Measurements from ENCODE around the gene NPR3. TPM values are rescaled to one million over a fixed set of nuclear protein-coding genes. Genes with fewer than 3 reads are reported as not detected.

Gene NPR3
- polyA plus RNA-seq, 1 donor (not counting 4 experiments of a cell fraction or from before 2014, with no cell fraction given), result 0.12 TPM

GRCh38 chr5:32703957-32704356, 7.2 kb upstream of the NPR3 start:
- no peaks in the 10 kb centered on the region for H4K20me1 ChIP-seq (ENCODE audit: control insufficient read depth, extremely low read depth, insufficient read depth, low read length)
- H3K36me3 ChIP-seq (ENCODE audit: control insufficient read depth in 2 of 2, extremely low read depth in 1 of 2, insufficient read depth in 2 of 2, low read length in 2 of 2), result no peaks in the 10 kb centered on the region
- TF ChIP-seq EZH2 (IDR thresholded peaks at IDR 0.05; ENCODE audit: low read length), result no peak
- TF ChIP-seq, protein P1, sequence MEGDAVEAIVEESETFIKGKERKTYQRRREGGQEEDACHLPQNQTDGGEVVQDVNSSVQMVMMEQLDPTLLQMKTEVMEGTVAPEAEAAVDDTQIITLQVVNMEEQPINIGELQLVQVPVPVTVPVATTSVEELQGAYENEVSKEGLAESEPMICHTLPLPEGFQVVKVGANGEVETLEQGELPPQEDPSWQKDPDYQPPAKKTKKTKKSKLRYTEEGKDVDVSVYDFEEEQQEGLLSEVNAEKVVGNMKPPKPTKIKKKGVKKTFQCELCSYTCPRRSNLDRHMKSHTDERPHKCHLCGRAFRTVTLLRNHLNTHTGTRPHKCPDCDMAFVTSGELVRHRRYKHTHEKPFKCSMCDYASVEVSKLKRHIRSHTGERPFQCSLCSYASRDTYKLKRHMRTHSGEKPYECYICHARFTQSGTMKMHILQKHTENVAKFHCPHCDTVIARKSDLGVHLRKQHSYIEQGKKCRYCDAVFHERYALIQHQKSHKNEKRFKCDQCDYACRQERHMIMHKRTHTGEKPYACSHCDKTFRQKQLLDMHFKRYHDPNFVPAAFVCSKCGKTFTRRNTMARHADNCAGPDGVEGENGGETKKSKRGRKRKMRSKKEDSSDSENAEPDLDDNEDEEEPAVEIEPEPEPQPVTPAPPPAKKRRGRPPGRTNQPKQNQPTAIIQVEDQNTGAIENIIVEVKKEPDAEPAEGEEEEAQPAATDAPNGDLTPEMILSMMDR (optimal IDR thresholded peaks at IDR 0.05 in 1 of 3, IDR thresholded peaks at IDR 0.05 in 1 of 3, conservative IDR thresholded peaks at IDR 0.05 in 1 of 3; ENCODE audit: extremely low read depth in 1 of 3, insufficient read depth in 2 of 3, low read length in 3 of 3), result no peak
- dilution Hi-C loops (cut with MboI; ENCODE audit: extremely low pct_ligation_motif_present, low sequenced_read_pairs), result no loop called here
- H3K9ac ChIP-seq (ENCODE audit: control insufficient read depth, extremely low read depth, insufficient read depth, low read length), result no peak overlapping the region
- no peaks in the 10 kb centered on the region for H3K4me1 ChIP-seq (ENCODE audit: control insufficient read depth, extremely low read depth, insufficient read depth, low read length)
- H3K9me3 ChIP-seq (ENCODE audit: control insufficient read depth, low read depth, low read length), result no peaks in the 10 kb centered on the region
- no peak overlapping the region for H3K4me2 ChIP-seq (ENCODE audit: control insufficient read depth, extremely low read depth, insufficient read depth, low read depth, low read length)
- no peaks in the 10 kb centered on the region for H3K27me3 ChIP-seq (ENCODE audit: control insufficient read depth, extremely low read depth, insufficient read depth, low read length)
- DNase-seq (ENCODE audit: low read depth, low spot score) (no peak), FAIRE-seq (no peak)
- H3K4me3 ChIP-seq (ENCODE audit: control insufficient read depth in 2 of 3, extremely low read depth in 1 of 3, insufficient read depth in 2 of 3, low read depth in 1 of 3, low read length in 3 of 3), result no peak overlapping the region
- H3K79me2 ChIP-seq (ENCODE audit: control insufficient read depth, insufficient read depth, low read length), result no peaks in the 10 kb centered on the region
- no peak overlapping the region for H2AFZ ChIP-seq (ENCODE audit: control insufficient read depth, low read length)
- H3K27ac ChIP-seq (ENCODE audit: control insufficient read depth, insufficient read depth, low read length), result no peak overlapping the region
- no peaks in the 10 kb centered on the region for H3K9me1 ChIP-seq (ENCODE audit: control insufficient read depth, extremely low read depth, insufficient read depth, low read length)

DNA sequence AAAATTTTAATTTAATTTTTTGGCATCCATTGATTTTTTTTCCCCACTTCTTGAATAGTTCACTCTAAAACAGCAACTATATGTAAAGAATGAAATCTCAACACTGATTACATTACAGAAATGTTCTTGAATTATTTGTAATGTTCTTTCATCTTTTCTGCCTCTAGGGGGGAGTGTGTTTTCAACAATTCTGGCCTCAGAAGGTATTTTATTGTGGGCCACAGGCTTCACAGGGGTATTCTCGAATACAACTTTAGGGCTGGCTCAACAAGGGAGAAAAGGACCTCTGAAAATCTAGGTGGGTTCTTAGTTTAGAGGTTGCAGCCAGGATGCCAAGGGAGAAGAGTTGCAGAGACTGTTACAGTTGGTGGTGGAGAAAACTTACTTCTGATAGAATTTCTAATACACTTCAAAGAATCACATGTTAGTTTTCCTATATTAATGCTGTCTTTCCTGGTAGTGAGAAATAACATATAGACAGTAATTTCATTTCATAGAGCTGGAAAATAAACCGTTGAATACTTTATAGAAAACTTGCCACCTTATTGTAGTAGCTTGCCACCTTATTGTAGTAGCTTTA, 3.6 kb upstream of the NPR3 start:
- H3K27ac ChIP-seq (ENCODE audit: control insufficient read depth, insufficient read depth, low read length), result no peak overlapping the region
- no peak for FAIRE-seq
- dilution Hi-C loops (cut with MboI; ENCODE audit: extremely low pct_ligation_motif_present, low sequenced_read_pairs), result no loop called here
- H3K9ac ChIP-seq (ENCODE audit: control insufficient read depth, extremely low read depth, insufficient read depth, low read length), result no peak overlapping the region
- H3K79me2 ChIP-seq (ENCODE audit: control insufficient read depth, insufficient read depth, low read length), result no peaks in the 10 kb centered on the region
- H3K4me1 ChIP-seq (ENCODE audit: control insufficient read depth, extremely low read depth, insufficient read depth, low read length), result peaks cover 11% of the 10 kb centered on the region
- no peaks in the 10 kb centered on the region for H3K36me3 ChIP-seq (ENCODE audit: control insufficient read depth in 2 of 2, extremely low read depth in 1 of 2, insufficient read depth in 2 of 2, low read length in 2 of 2)
- H4K20me1 ChIP-seq (ENCODE audit: control insufficient read depth, extremely low read depth, insufficient read depth, low read length), result no peaks in the 10 kb centered on the region
- H3K27me3 ChIP-seq (ENCODE audit: control insufficient read depth, extremely low read depth, insufficient read depth, low read length), result peaks cover 15% of the 10 kb centered on the region
- no peaks in the 10 kb centered on the region for H3K9me3 ChIP-seq (ENCODE audit: control insufficient read depth, low read depth, low read length)
- H3K4me2 ChIP-seq (ENCODE audit: control insufficient read depth, extremely low read depth, insufficient read depth, low read depth, low read length), result no peak overlapping the region
- no peak overlapping the region for H2AFZ ChIP-seq (ENCODE audit: control insufficient read depth, low read length)
- no peak overlapping the region for H3K4me3 ChIP-seq (ENCODE audit: control insufficient read depth in 2 of 3, extremely low read depth in 1 of 3, insufficient read depth in 2 of 3, low read depth in 1 of 3, low read length in 3 of 3)
- DNase-seq (ENCODE audit: low read depth, low spot score), result no peak
- no peaks in the 10 kb centered on the region for H3K9me1 ChIP-seq (ENCODE audit: control insufficient read depth, extremely low read depth, insufficient read depth, low read length)
- TF ChIP-seq, protein P1 (optimal IDR thresholded peaks at IDR 0.05 in 1 of 3, IDR thresholded peaks at IDR 0.05 in 1 of 3, conservative IDR thresholded peaks at IDR 0.05 in 1 of 3; ENCODE audit: extremely low read depth in 1 of 3, insufficient read depth in 2 of 3, low read length in 3 of 3), result peak; percentile 26 to 47 (median 38)
- TF ChIP-seq EZH2 (IDR thresholded peaks at IDR 0.05; ENCODE audit: low read length), result no peak

Measured in keratinocyte (primary cell).